Activated effector memory CD4-positive, alpha-beta T cell treated with anti-CD3 and anti-CD28 coated beads, Interleukin-2, amount 50 U/mL, for 16 hours (primary cell): ENCODE data around the gene MAGI1.
"Not testable (repeated sequence)": the region's sequence is repeated elsewhere in the genome, so short reads cannot be mapped to it uniquely, and the experiment has no call there.

Experiments
- DNase-seq: peaks from one replicate; pipeline ENCODE4 v3.0.0-alpha.2; 2020

The MAGI1 gene

DNA sequence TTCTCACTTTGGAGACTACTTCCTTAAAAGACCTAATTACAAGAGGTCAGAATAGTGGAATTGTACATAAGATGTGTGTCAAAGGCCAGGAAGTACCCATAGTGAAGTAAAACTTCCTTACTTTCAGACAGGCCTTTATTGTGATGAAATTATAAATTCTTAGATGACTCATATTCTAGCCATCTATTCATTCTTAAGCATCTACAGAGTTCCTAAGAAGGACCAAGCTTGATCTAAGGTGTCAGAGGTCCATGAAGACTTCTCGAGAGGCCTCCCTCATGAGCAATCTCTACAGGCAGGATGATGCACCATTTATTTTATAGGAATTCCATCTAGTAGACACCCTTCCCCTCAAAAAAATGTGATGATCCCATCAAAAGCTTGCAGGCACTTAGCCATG, 493.3 kb downstream of the MAGI1 start:
- DNase-seq: no peak

- DNase-seq: not testable (repeated sequence)
These were observed 495.3 kb downstream of the MAGI1 start for GRCh38 chr3:65543391-65543790.

- DNase-seq: no peak
These were observed 498.1 kb downstream of the MAGI1 start for GRCh38 chr3:65540666-65541065.

- DNase-seq: no peak
These were observed 499.1 kb downstream of the MAGI1 start for GRCh38 chr3:65539616-65540015.

- DNase-seq: no peak
These were observed 500.6 kb downstream of the MAGI1 start for GRCh38 chr3:65538101-65538500.

- DNase-seq: no peak
These were observed 501.6 kb downstream of the MAGI1 start for GRCh38 chr3:65537109-65537508.

- DNase-seq: no peak
These were observed 503.5 kb downstream of the MAGI1 start for GRCh38 chr3:65535260-65535659.

- DNase-seq: no peak
These were observed 503.9 kb downstream of the MAGI1 start for GRCh38 chr3:65534805-65535204.

DNA sequence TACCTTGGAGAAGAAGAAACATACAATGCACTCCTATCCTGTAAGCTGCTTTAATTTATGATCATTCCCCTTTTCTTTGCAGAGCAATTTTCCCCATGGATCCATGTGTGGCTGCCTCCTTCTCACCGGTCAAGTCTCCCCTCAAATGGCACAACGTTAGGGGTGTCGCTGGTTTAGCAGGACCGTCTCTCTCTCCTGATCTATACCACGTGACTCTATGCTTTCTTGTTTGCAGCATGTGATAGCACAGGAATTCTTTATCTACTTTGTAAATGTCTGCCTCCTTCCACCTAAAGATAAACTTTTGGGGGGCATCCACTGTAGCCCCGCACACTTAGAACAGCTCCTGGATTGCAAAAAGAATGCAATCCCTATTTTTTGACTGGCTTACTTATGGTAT, 506.0 kb downstream of the MAGI1 start:
- no peak for DNase-seq

- DNase-seq: no peak
These were observed 506.5 kb downstream of the MAGI1 start for GRCh38 chr3:65532215-65532614.

DNA sequence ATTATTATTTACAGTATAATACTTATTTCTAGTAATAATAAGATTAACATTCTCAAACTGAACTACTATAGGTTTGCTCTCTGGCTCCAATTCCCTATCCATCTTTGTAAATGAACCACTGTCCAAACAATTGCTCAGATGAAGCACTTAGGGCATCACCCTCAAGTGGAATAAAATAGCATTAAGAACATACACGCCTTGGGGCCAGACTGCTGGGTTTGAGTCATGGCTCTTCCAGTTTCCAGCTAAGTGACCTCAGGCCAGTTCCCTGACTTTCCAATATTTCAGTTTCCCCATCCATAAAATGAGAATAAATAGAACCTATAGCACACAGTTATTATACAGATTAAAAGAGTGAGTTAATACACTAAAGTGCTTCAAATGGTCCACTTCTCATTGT, 507.2 kb downstream of the MAGI1 start:
- no peak for DNase-seq

- DNase-seq: no peak
These were observed 512.1 kb downstream of the MAGI1 start for GRCh38 chr3:65526656-65527055.

DNA sequence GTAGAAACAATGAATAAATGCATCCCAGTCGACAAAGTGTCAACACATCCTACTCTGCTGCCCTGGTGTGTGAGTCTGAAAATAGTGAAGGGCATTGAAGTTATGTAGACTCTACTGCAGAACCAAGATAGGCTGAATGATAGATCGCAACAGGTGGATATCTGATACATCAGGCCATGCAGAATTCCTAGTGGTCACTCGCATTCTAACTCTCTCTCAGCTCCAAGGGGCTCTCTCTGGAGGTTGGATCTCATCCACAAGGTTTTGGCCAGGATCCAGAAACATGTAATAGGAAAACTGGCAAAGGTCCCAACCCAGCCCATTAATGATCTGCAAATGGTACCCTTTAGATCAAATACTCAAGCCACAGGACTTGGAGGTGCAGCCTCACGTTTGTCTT, 514.1 kb downstream of the MAGI1 start:
- DNase-seq: no peak

DNA sequence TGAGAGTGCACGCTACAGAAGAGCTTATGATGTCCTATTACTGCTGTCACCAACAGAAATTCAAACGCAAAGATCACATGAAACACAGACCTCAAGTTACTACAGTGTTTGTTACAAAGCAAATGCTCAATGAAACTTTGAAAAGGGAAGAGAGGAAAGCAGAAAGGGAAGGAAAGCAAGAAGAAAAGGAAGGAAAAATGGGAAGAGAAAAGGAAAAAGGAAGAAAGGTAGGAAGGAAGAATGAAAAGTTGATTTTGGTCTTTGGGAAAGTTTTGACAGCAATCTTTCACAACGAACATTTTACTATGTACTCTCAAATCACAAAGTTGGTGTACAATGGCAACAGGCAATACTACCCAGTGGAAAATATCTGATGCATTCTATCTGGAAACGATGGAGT, 514.8 kb downstream of the MAGI1 start:
- DNase-seq: no peak

- DNase-seq: no peak
These were observed 517.7 kb downstream of the MAGI1 start for GRCh38 chr3:65521032-65521431.

DNA sequence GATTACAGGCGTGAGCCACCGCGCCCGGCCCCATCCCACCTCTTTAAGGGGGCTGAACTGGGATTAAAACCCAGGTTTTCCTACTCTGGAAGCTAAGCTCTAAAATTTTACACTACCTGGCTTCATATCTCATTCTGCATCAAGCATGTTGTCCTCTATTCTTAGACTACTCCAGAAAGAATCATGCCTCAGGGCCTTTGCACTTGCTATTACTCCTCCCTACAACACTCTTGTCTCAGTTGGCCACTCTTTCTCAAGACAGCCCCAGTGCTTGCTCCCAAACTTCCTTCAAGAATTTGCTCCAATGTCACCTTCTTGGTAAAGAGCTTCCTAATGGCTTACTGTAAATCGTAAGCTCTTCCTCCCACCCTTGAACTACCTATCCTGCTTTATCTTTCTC, 521.7 kb downstream of the MAGI1 start:
- DNase-seq: no peak

DNA sequence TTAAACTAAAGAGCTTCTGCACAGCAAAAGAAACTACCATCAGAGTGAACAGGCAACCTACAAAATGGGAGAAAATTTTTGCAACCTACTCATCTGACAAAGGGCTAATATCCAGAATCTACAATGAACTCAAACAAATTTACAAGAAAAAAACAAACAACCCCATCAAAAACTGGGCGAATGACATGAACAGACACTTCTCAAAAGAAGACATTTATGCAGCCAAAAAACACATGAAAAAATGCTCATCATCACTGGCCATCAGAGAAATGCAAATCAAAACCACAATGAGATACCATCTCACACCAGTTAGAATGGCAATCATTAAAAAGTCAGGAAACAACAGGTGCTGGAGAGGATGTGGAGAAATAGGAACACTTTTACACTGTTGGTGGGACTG, 524.4 kb downstream of the MAGI1 start:
- DNase-seq: not testable (repeated sequence)

DNA sequence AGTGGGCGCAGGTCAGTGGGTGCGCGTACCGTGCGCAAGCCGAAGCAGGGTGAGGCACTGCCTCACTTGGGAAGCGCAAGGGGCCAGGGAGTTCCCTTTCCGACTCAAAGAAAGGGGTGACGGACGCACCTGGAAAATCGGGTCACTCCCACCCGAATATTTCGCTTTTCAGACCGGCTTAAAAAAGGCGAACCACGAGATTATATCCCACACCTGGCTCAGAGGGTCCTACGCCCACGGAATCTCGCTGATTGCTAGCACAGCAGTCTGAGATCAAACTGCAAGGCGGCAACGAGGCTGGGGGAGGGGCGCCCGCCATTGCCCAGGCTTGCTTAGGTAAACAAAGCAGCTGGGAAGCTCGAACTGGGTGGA, 529.3 kb downstream of the MAGI1 start:
- DNase-seq: not testable (repeated sequence)

- no peak for DNase-seq
These were observed 529.8 kb downstream of the MAGI1 start for GRCh38 chr3:65508750-65509422.

- no peak for DNase-seq
These were observed 531.3 kb downstream of the MAGI1 start for GRCh38 chr3:65507437-65507836.

GRCh38 chr3:65503776-65504175, 534.9 kb downstream of the MAGI1 start:
- no peak for DNase-seq

DNA sequence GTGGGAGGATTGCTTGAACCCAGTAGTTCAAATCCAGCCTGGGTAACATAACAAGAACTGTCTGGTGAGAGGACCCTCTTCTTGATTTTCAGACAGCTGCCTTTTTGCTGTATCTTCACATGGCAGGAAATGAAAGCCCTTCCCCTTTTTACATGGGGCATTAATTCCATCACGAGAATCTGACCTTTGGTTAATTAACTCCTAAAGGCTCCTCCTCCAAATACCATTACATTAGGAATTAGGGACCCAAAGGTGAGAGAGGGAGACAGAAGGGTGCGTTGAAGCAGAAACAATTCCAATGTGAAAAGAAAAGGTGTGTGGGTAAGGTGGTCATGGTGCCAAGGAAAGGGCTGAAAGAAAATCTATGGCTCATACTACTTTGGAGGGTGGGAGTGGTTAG, 536.2 kb downstream of the MAGI1 start:
- DNase-seq: no peak

DNA sequence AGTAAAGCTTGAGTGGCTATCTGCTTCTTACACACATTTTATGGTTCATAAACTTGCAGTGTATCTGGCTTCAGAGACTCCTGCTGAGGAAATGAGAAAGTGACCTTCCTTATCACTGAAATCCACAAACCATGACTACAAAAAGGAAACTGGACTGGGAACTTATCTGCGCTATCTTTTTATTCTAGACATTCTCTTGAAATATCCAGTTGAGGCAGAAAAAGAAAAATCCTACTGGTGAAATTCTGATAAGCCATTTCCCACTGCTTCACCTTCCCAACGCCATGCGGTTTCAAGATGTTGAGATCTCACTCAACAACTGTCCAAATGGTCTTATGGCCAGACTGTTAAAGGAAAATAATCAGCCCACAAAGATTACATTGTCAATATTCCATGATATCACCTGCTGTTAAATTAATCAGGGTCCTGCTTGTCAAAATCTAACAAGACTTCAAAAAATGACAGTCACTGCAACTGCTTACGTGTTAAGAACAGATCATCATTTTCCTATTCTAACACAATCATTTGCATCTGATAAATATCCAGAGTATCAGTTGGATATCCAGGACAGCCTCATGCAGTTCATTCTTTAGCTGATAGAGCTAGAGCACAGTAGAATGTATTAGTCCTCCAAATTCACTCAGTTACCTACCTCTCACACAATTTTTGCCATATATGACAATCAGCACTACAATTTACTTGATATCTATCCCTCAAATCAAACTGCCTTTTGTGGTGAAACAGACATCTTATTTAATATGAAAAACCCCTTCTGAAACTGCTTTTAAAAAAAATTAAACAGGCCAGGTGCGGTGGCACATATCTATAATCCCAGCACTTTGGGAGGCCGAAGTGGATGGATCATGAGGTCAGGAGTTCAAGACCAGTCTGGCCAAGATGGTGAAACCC, 538.1 kb downstream of the MAGI1 start:
- DNase-seq: no peak

- DNase-seq: no peak
These were observed 540.9 kb downstream of the MAGI1 start for GRCh38 chr3:65497846-65498245.

- no peak for DNase-seq
These were observed 541.5 kb downstream of the MAGI1 start for GRCh38 chr3:65497236-65497635.
